ENCODE measurements around the gene TPR.
A peak's percentile ranks its signal among the peaks of the same experiment; 100 is the strongest.
"Not testable (repeated sequence)": the region's sequence is repeated elsewhere in the genome, so short reads cannot be mapped to it uniquely, and the experiment has no call there.

Gene TPR

DNA sequence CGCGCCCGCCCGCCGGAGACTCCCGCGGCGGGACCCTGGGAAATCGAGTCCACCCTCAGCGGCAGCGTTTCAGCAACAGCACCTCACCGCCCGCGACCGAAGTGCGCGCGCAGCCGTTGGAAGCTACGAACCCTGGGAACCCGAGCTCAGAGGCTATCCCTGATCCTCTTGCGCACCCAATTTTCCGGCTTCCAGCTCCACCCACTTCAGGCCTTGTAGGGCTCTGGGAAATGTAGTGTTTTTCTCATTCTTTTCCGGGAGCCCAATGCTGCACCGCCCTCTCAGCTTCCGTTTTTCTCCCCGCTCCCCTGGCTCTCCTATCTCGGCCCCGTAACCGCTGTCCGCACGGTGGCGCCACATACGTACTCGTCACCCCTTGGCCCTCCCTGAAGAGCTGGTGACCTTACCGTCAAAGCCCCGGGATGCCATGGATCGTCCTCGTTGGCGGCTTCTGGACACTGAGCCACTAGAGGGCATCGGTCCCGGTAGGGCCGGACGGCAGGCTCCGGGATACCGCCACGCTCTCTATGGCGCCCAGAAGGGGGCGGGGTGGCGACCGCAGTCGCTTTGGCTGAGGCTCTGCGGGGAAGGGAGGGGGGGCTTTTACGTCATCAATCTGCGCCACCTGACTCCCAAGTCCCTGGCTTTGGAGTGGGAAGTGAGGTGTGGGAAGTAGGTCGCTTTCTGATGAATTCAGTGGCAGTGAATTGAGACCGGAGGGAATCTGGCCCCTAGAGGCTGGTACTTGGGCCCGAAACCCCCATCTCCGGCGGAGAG lies at the start of gene TPR, which contains the start of gene ODR4:
TPR (minus strand) TSS at position 102 of the 777 bp plus-strand sequence. CDS start 225 bp downstream, outside the sequence.
ODR4 (plus strand) TSS at position 687 of the 777 bp plus-strand sequence. CDS start 3,948 bp downstream, outside the sequence.
- peak; percentile 100 for DNase-seq (ENCODE audit: low read depth)

DNA sequence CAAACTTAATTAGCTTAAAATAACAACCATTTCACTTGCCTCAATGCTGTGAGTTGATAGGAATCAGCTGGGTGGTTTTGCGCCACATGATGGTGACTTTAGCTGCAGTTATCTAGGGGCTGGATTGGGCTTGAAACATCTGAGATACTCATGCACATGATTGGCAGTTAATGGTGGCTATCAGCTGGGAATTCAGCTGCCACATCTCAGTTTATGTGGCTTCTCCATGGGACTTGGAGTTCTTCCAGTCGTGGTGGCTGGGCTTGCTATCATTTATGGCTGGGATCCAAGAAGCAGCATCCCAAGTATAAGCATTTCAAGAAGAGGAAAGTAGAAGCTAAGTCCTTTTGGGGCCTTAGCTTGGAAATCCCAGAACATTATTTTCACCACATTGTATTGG lies 49.5 kb upstream of the TPR start:
- DNase-seq (ENCODE audit: low read depth), result peak; percentile 25

DNA sequence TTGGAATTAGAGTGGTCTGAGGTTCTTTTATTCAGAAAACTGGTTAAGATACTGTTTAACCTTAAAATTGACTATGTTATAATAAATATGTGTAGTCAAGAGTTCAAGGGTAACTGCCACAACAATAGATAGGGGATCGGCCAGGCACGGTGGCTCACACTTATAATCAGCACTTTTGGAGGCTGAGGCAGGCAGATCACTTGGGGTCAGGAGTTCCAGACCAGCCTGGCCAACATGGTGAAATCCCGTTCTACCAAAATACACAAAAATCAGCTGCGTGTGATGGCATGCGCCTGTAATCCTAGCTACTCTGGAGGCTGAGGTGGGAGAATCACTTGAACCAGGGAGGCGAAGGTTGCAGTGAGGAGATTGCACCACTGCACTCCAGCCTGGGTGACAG lies 46.4 kb upstream of the TPR start:
- DNase-seq (ENCODE audit: low read depth), result peak; percentile 37

DNA sequence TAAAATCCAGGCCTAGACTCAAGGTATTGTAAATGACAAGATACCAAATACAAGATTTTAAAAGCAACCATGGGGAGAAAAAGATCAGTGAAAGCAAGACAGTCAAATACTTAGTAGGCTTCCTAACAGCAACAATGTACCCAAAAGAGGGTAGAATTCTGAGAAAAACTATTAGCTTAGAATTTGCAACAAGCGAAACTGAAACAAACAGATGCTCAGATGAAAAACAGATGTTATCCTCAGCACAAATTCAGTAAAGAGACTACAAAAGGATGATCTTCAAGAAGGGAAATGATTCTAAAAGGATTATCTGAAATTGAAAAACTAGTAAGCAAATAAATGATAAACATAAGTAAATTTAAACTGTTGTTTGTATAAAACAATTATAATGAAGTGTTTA lies 45.9 kb upstream of the TPR start:
- peak; percentile 43 for DNase-seq (ENCODE audit: low read depth)

DNA sequence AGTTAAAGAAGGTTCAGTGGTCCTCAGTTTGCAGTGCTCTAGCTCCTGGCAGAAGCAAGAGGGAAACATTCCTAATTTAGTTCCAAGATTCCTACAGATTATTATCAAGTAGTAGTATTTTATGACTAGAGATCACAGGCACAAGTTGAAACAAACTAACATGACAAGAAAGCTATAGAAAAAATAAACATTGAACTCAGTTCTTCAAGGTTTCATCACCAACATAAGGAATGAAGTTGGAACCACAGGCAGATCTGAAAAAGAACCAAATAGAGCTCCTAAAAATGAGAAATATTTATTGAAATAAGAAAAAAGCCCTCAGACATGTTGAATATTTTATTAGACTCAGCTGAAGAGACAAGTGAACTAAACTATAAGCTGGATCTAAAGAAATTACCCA lies 45.3 kb upstream of the TPR start:
- DNase-seq (ENCODE audit: low read depth), result peak; percentile 28

DNA sequence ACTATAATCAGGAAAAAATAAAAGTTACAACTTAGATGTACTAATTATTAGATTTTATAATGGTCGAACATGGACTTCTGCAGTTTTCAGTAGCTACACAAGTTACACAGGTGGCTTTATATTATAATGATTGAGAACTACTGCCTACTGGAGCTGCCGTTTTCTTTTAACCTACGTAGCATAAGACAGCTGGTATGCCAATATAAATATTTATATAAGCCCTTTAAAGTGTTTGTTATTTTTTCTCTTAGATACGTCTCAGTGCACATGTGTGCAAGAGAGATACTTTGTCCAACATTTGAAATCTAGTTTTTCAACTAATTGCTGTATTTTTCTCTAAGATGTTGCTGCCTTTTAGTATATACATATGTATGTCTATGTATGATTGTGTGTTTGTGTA lies 43.5 kb upstream of the TPR start:
- DNase-seq (ENCODE audit: low read depth), result peak; percentile 45

DNA sequence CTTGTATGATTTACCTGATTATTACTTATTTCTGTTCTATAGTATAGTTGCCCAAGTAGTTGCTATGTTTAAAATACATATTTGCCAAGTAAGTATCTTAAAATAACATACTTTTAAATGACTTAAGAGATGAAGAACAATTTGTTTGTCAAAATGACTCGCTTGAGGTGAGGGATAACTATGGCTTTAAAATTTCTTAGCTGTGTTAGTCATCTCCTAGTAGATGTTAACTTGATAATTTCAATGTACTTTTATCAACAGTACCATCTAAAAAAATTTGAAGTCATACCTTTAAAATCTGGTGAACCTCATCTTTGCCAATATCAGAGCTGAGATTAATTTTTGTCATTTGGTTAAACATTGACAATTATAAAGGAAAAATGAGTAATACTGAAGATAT lies 38.3 kb upstream of the TPR start:
- no peak for DNase-seq (ENCODE audit: low read depth)

DNA sequence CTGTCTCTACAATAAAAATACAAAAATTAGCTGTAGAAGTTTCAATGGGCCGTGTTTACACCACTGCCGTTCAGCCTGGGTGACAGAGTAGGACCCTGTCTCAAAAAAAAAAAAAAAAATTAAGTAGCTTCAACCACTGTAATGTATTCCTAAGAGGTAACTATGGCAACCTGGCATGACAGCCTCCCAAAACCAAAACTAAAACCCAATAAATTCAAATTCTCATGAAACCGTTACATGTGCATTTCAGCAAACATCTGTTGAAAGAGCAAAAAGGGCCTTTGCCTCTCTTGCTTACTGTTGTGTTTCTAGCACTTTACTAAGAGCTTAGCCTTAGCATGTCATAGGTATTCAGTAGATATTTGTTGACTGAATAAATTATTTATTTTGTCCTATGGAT lies 34.0 kb upstream of the TPR start:
- DNase-seq (ENCODE audit: low read depth), result no peak

DNA sequence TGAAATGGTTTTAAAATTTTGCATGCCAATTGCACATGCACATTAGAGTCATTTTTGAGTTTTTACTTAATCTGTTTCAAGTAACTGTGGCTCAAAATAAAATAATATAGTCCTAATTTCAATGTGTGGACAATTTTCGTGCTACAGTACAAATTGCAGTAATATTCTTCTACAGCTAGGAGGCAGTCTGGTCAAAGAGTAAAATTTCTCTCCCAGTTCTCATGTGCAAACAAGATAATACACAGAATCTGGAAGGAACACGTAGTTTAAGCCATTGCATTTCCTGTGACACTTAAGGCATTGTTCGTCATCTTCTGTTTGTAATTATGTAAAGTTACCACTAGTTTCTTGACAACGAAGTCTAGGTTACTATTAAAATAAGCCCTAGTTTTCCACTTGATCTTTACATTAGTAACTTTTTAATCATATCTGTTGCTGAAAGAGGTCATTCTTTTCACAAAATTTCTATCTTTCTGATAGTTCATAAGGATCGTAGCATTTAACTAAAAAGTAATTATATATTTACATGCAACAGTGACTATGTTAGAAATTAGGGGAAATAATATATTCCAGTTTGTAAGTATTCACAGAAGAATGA lies 29.5 kb upstream of the TPR start:
- DNase-seq (ENCODE audit: low read depth), result peak; percentile 76

DNA sequence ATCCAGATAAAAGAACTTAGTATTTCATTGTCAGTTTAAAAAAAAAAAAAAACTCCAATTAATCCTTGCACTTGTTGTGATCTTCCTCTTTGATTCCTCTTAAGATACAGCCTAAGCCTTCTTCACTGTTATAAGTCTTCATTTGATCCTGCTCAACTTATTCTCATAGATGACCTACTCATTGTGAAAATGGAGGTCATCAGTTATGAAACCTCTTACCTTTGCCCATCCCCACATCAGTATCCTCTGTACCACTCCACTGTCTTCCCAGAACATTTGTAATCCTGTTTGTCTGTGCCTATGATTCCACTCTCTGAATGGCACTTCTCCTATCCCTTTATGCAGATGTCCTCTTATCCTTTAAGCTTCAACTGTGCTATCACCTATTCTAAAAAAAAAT lies 28.6 kb upstream of the TPR start:
- no peak for DNase-seq (ENCODE audit: low read depth)

DNA sequence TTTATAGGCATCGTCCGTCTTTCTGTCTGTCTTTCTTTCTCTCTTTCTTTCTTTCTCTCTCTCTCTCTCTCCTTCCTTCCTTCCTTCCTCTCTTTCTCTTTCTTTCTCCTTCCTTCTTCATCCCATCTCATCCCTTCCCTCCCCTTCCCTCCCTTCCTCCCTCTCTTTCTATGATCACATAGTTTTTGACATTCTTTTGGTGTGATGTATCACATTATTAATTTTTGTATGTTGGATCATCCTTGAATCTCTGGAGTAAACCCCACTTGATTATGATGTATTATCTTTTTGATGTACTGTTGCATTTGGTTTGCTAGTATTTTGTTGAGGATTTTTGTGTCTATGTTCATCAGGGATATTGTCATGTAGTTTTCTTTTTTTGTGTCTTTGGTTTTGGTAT lies 26.4 kb upstream of the TPR start:
- DNase-seq (ENCODE audit: low read depth), result not testable (repeated sequence)

DNA sequence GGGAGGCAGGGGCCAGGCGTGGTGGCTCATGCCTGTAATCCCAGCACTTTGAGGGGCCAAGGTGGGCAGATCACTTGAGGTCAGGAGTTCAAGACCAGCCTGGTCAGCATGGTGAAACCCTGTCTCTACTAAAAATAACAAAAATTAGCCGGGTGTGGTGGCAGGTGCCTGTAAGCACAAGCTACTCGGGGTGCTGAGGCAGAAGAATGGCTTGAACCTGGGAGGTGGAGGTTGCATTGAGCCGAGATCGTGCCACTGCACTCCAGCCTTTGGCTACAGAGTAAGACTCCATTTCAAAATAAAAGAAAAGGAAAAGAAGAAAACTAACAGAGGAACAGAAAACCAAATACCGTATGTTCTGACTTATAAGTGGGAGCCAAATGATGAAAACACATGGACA lies 17.7 kb upstream of the TPR start:
- DNase-seq (ENCODE audit: low read depth), result not testable (repeated sequence)

DNA sequence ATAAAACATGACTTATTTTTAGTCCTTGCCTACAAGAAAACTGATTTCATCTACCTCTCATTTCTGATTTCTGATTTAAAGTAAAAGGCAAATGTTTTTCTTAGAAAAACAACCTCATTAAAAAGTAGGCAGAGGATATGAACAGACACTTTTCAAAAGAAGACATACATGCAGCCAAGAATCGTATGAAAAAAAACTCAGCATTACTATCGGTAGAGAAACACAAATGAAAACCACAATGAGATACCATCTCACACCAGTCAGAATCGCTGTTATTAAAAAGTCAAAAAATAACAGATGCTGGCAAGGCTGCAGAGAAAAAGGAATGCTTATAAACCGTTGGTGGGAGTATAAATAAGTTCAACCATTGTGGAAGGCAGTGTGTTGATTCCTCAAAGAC lies 16.8 kb upstream of the TPR start:
- DNase-seq (ENCODE audit: low read depth), result no peak

DNA sequence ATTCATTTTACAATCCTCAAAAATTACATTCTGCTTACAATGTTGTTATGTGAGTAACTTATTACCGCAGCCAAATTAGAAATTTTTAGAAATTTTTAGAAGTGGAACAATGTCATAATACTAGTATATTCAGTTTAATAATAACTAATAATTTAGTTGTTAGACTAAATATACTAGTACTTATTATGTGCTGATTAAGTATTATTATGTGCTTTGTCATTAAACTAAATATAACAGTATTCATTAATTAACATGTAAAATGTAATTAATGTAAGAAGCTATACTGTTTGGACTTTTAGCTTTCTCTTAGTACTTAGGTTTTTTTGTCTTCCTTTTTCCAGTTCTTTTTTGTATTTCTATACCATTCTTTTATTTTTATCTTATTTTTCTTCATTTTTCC lies 15.9 kb upstream of the TPR start:
- no peak for DNase-seq (ENCODE audit: low read depth)

DNA sequence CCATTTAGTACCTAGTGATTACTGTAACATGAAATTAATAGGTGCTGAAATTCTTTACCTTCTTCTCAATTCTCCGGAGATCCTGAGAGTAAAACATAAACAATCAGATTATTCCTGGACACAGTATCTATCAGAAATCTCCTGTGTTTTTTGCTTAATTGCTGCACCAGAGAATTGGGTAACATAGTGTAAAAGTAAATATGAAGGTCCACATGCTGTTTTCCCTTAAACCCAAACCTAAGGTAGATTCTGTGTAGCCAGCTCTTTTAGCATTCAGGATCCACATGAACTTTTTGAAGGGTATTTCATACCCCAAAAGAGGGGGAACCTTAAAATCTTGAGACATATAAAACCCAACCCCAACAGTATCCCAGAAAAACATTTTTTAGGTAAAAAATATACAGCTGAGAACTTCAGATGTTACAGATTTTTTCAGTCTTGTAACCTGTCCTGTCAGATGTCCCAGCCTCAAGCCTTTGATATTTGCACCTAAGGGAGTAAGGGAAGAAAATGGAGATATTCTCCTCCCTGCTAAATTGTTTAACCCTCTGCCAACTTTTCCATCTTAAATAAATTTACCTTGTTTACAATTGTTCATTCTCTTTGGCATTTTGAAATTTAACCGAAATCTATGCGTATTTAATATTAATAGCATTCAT lies 11.8 kb upstream of the TPR start:
- DNase-seq (ENCODE audit: low read depth), result no peak

DNA sequence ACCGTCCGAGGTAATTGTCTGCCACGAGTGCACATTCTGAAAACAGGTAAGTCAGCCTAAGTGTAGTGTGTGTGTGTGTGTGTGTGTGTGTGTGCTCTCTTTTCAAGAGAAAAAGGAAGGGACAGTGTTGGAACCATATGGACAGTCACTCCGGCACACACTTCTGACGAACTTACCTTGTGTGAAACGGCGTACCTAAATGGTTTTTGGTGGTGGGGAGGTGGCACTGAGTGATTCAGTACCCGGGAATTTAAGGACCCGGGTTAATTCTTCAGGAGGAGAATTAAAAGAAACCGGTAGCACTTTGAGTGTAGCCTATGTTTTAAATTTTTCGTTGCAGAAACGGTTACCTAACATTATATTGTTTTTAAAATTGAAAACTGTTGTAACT lies 871 bp upstream of the TPR start:
- DNase-seq (ENCODE audit: low read depth), result no peak

DNA sequence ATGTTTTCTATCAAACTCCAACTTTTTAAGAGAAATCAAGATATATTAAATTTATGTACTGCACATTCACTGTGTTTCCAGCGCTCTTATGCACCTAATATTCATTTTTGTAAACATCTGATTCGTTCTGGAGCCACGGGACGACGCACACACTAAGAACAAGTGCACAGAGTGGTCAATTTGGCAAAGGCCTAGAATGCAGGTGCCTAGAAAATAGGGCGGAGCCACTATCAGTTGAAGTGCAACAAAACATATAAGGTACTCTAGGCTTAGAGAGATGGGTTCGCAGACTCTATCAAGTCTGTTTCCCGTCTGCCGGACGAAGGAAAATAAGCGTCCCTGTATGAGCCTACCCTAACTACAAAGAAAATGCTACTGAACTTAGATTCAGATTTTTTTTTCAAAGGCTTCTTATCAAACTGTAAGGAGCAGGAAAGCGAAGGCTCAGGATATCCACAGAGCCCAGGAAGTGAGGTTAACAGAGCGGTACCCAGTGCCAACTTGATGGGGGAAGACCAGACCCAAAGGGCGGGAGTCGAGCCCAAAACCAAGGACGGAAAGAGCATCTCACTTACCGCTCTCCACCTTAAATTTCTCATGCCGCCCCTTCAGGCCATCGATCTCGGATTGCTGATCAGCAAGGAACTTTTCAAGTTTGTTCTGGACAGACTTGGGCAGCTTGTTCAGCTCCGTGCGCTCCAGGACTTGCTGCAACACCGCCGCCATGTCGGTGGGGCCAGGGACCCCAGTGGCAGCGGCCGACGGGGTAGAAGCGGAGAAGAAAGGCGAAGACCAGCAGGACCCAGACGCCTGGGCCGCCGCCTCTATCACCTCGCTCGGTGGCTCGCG lies 526 bp downstream of the TPR start:
- DNase-seq (ENCODE audit: low read depth), result peak; percentile 40

DNA sequence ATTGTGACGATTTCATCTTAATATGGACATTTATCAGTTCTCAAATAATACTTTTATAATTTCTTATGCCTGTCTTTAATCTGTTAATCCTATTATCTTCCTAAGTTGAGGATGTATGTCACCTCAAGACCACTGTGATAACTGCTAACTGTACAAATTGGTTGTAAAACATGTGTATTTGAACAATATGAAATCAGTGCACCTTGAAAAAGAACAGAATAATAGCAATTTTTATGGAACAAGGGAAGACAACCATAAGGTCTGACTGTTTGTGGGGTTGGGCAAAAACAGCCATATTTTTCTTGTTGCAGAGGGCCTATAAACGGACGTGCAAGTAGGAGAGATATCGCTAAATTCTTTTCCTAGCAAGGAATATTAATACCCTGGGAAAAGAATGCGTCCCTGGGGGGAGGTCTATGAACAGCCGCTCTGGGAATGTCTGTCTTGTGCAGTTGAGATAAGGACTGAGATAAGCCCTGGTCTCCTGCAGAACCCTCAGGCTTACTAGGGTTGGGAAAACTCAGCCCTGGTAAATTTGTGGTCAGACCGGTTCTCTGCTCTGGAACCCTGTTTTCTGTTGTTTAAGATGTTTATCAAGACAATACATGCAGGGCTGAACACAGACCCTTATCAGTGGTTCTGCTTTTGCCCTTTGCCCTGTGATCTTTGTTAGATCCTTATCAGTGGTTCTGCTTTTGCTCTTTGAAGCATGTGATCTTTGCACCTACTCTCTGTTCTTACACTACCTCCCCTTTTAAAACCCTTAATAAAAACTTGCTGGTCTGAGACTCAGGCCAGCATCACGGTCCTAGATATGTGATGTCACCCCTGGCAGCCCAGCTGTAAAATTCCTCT lies 27.0 kb downstream of the TPR start:
- DNase-seq (ENCODE audit: low read depth), result not testable (repeated sequence)

DNA sequence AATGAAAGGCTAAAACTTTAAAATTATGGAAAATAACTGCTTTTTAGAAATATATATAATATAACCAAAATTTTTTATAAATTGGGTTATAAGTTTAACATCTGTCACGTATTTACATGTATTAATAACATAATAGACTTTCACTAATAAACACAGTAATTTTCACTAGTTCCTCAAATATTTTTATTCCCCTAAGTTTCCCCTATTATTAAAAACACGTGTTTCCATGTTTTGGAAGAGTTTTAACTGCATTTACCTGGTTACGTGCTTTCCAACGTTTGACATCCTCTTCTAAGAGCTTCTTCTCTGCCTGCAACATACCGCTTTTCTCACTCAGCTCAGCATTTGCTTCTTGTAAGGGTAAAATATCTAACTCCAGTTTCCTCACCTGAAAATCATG lies 34.3 kb downstream of the TPR start:
- no peak for DNase-seq (ENCODE audit: low read depth)

DNA sequence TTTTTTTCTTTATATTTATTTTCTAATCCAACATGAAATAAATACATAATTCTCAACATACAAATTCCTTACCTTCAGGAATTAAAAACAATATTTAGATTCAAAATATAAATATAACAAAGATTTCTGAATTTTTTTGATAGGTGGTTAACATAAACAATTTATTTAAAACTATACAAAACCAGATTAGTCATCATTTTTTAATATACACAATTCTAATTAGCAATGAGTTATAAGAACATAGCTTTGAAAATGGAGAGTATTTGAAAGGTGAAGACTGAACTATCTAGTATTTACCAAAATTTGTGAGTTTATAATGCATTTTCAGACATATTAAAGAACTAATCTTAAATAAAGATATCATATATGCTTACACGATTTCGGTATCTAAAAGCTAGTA lies 37.5 kb downstream of the TPR start:
- no peak for DNase-seq (ENCODE audit: low read depth)

DNA sequence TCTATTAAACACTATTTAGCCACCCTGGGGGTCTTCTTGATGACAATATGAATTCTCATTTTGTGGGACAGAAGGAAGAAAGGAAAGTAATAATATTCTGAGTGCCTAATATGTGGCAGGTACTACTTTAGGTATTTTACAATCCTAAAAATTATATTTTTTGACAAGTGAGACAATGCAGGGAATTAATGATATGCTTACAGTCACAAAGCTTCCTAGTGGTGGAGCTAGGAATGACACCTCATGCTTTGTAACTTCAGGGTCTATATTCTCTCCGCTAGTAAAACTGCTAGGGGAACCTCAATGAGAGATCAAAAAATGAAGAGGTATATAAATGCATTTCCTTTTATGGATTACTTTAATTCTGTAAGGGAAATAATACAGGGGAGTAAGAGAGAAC lies 44.3 kb downstream of the TPR start:
- no peak for DNase-seq (ENCODE audit: low read depth)

All from iris pigment epithelial cell (primary cell).